ENCODE data around the gene ITPKC. TPM values are rescaled to one million over a fixed set of nuclear protein-coding genes. Genes with fewer than 3 reads are reported as not detected.
"Not testable (repeated sequence)": the region's sequence is repeated elsewhere in the genome, so short reads cannot be mapped to it uniquely, and the experiment has no call there.

Gene ITPKC
- polyA plus RNA-seq, 12 donors, result 7.6 to 12.2 (median 9.3) TPM; not detected in 1

GRCh38 chr19:40714441-40715299 is 2.2 kb upstream of the ITPKC start:
- peak; percentile 97 for DNase-seq

- DNase-seq, result no peak
Measured at GRCh38 chr19:40716031-40716481, 856 bp upstream of the ITPKC start.

- peak; percentile 65 for DNase-seq
Measured at GRCh38 chr19:40717325-40717879, 490 bp downstream of the ITPKC start.

GRCh38 chr19:40717880-40718773 is 1.2 kb downstream of the ITPKC start:
- DNase-seq, result no peak

GRCh38 chr19:40718774-40719391 is 2.0 kb downstream of the ITPKC start:
- DNase-seq, result no peak

GRCh38 chr19:40719414-40719894 is 2.5 kb downstream of the ITPKC start:
- no peak for DNase-seq

- DNase-seq, result no peak
Measured at GRCh38 chr19:40721140-40721486, 4.2 kb downstream of the ITPKC start.

GRCh38 chr19:40721936-40722661 is 5.2 kb downstream of the ITPKC start:
- no peak for DNase-seq

GRCh38 chr19:40723661-40724254 is 6.8 kb downstream of the ITPKC start:
- DNase-seq, result no peak

GRCh38 chr19:40724315-40724714 is 7.4 kb downstream of the ITPKC start:
- DNase-seq, result no peak

- DNase-seq, result no peak
Measured at GRCh38 chr19:40724855-40725254, 7.9 kb downstream of the ITPKC start.

- DNase-seq, result no peak
Measured at GRCh38 chr19:40726279-40726678, 9.4 kb downstream of the ITPKC start.

- DNase-seq, result not testable (repeated sequence)
Measured at GRCh38 chr19:40730065-40730464, 13.2 kb downstream of the ITPKC start.

- DNase-seq, result not testable (repeated sequence)
Measured at GRCh38 chr19:40732304-40732703, 15.4 kb downstream of the ITPKC start.

- no peak for DNase-seq
Measured at GRCh38 chr19:40733149-40733548, 16.2 kb downstream of the ITPKC start.

GRCh38 chr19:40735013-40735771 is 18.3 kb downstream of the ITPKC start:
- DNase-seq, result no peak

- DNase-seq, result no peak
Measured at GRCh38 chr19:40736661-40737060, 19.7 kb downstream of the ITPKC start.

- DNase-seq, result no peak
Measured at GRCh38 chr19:40737102-40737644, 20.3 kb downstream of the ITPKC start.

- no peak for DNase-seq
Measured at GRCh38 chr19:40739030-40739839, 22.3 kb downstream of the ITPKC start.
